ENCODE data around the gene TNFSF8.

The TNFSF8 gene

DNA sequence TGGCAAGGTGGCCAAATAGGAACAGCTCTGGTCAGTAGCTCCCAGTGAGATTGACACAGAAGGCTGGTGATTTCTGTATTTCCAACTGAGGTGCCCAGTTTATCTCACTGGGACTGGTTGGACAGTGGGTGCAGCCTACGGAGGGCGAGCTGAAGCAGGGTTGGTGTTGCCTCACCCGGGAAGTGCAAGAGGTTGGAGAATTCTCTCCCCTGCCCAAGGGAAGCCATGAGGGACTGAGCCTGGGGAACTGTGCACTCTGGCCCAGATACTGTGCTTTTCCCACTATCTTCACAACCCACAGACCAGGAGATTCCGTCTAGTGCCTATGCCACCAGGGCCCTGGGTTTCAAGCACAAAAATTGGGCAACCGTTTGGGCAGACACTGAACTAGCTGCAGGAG is 61.0 kb downstream of the TNFSF8 start:
- no peak for DNase-seq
- Histone ChIP-seq H3K36me3 (replicated peaks) (no peaks in the 10 kb centered on the region), H3K27ac (no peak overlapping the region), H3K4me3 (ENCODE audit: low read depth, low read length) (no peak overlapping the region), H3K27me3 (replicated peaks) (no peaks in the 10 kb centered on the region)
- in situ Hi-C loops (cut with HindIII; ENCODE audit: low pct_ligation_motif_present, low sequenced_read_pairs): no loop called here
- TF ChIP-seq, protein P1, sequence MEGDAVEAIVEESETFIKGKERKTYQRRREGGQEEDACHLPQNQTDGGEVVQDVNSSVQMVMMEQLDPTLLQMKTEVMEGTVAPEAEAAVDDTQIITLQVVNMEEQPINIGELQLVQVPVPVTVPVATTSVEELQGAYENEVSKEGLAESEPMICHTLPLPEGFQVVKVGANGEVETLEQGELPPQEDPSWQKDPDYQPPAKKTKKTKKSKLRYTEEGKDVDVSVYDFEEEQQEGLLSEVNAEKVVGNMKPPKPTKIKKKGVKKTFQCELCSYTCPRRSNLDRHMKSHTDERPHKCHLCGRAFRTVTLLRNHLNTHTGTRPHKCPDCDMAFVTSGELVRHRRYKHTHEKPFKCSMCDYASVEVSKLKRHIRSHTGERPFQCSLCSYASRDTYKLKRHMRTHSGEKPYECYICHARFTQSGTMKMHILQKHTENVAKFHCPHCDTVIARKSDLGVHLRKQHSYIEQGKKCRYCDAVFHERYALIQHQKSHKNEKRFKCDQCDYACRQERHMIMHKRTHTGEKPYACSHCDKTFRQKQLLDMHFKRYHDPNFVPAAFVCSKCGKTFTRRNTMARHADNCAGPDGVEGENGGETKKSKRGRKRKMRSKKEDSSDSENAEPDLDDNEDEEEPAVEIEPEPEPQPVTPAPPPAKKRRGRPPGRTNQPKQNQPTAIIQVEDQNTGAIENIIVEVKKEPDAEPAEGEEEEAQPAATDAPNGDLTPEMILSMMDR (IDR thresholded peaks at IDR 0.05; ENCODE audit: low read depth, low read length, missing control alignments): no peak

DNA sequence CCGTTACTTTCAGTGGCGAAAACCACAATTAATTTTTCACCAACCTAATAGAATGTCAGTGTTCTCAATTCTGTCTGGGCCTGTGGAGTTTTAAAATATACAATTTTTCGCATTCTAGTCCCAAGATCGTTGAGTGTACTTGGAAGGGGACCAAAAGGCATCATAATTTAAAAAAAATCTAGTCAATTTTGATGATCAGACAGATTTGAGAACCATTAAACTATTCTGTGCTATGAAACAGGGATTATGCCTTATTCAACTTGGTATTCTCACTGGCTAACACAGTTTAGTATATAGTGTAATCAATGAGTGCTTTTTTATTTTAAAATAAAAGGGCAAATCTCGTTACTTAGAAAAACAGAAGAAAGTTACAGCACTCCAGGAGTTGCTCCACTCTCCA is 63.1 kb downstream of the TNFSF8 start:
- Histone ChIP-seq H3K4me3 (ENCODE audit: low read depth, low read length) (no peak overlapping the region), H3K27me3 (replicated peaks) (no peaks in the 10 kb centered on the region), H3K27ac (no peak overlapping the region), H3K36me3 (replicated peaks) (no peaks in the 10 kb centered on the region)
- TF ChIP-seq, protein P1 (IDR thresholded peaks at IDR 0.05; ENCODE audit: low read depth, low read length, missing control alignments): no peak
- no peak for DNase-seq
- in situ Hi-C loops (cut with HindIII; ENCODE audit: low pct_ligation_motif_present, low sequenced_read_pairs): no loop called here

DNA sequence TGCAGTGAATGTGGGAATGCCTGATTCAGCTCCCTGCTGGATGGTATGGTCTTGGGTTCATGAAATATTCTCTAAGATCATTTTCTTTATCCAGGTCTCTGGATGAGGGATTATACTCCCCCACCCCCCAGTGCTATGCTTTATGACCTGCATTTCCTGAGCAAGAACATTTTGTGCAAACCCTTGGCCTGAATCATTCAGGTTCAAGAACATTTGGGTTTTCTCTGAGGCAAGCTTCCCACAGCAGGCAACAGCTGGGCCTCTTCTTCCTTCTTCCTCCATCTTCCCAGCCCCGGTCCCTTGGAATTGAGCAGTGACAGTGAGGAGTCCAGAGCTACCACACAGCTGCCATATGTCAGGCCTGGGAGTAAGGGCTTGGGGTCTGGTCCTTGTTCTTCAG is 65.9 kb downstream of the TNFSF8 start:
- Histone ChIP-seq H3K27me3 (replicated peaks) (no peaks in the 10 kb centered on the region), H3K4me3 (ENCODE audit: low read depth, low read length) (no peak overlapping the region), H3K36me3 (replicated peaks) (no peaks in the 10 kb centered on the region), H3K27ac (no peak overlapping the region)
- TF ChIP-seq, protein P1 (IDR thresholded peaks at IDR 0.05; ENCODE audit: low read depth, low read length, missing control alignments): no peak
- DNase-seq: no peak
- in situ Hi-C loops (cut with HindIII; ENCODE audit: low pct_ligation_motif_present, low sequenced_read_pairs): no loop called here

DNA sequence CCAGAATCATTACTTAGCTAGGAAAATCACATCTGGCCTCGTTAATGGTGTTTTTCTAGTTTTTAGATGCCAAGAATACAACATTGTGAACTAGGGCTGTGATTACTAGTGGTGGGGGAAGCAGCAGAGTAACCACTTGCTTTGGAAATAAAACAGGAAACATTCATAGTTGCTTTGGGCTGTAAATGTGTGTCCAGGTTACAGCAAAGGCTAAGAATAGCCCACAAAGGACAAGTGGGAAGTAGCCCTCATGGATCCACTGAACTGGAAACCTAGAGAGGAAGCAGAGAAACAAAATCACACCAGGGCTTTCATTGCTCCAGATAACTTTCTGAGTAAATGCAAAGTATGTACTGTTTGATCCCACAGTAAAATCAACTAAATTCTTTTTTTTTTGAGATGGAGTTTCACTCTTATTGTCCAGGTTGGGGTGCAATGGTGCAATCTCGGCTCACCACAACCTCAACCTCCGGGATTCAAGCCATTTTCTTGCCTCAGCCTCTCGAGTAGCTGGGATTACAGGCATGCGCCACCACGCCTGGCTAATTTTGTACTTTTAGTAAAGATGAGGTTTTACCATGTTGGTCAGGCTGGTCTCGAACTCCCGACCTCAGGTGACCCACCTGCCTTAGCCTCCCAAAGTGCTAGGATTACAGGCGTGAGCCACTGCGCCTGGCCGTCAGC is 68.3 kb downstream of the TNFSF8 start:
- H3K36me3 ChIP-seq (replicated peaks): no peaks in the 10 kb centered on the region

DNA sequence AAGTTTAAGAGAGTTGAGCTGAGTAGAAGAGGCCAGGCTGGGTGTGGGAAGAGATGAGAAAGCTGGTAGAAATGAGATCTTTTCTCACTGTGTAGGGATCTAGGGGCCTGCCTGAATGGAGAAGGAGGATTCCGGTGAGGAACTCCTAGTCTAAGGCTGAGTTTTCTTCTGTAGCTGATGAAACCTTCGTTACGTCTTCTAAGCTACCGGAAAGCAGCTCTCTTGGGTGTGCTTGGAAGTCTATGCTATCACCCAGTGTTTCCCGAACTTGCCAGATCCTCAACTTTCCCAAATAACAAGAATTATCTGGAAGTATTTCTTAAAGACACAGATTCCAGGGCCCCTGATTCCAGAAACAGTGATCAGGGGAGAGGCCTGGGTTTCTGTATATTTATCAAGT is 69.1 kb downstream of the TNFSF8 start:
- in situ Hi-C loops (cut with HindIII; ENCODE audit: low pct_ligation_motif_present, low sequenced_read_pairs): no loop called here
- TF ChIP-seq, protein P1 (IDR thresholded peaks at IDR 0.05; ENCODE audit: low read depth, low read length, missing control alignments): no peak

More for the DNA sequence above, 68.3 kb downstream of the TNFSF8 start:
- Histone ChIP-seq H3K4me3 (ENCODE audit: low read depth, low read length) (no peak overlapping the region), H3K27me3 (replicated peaks) (no peaks in the 10 kb centered on the region), H3K27ac (no peak overlapping the region)
- in situ Hi-C loops (cut with HindIII; ENCODE audit: low pct_ligation_motif_present, low sequenced_read_pairs): no loop called here
- TF ChIP-seq, protein P1 (IDR thresholded peaks at IDR 0.05; ENCODE audit: low read depth, low read length, missing control alignments): no peak
- no peak for DNase-seq

DNA sequence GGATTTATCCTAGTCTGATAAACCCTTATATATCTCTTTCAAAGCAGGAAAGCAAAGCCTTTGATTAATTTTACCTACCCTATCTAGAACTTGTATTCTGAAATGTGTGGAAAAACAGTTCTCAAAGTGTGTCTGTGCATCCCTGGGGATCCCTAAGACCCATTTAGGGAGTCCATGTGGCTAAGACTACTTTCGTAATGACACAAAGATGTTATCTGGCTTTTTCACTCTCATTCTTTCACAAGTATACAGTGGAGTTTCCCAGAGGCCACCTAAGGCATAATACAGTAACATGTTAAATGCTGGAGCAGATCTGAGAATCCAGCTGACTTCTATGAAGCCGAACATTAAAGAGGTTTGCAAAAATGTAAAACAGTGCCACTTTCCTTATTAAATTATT is 70.2 kb downstream of the TNFSF8 start:
- no peak for DNase-seq
- H3K36me3 ChIP-seq (replicated peaks): no peaks in the 10 kb centered on the region
- TF ChIP-seq, protein P1 (IDR thresholded peaks at IDR 0.05; ENCODE audit: low read depth, low read length, missing control alignments): no peak
- in situ Hi-C loops (cut with HindIII; ENCODE audit: low pct_ligation_motif_present, low sequenced_read_pairs): no loop called here
- no peak overlapping the region for H3K4me3 ChIP-seq (ENCODE audit: low read depth, low read length)
- no peaks in the 10 kb centered on the region for H3K27me3 ChIP-seq (replicated peaks)
- no peak overlapping the region for H3K27ac ChIP-seq

More for the DNA sequence above, 69.1 kb downstream of the TNFSF8 start:
- H3K27ac ChIP-seq: no peak overlapping the region
- no peaks in the 10 kb centered on the region for H3K36me3 ChIP-seq (replicated peaks)
- DNase-seq: no peak
- no peak overlapping the region for H3K4me3 ChIP-seq (ENCODE audit: low read depth, low read length)
- H3K27me3 ChIP-seq (replicated peaks): no peaks in the 10 kb centered on the region

Data from brain microvascular endothelial cell (primary cell).